ENCODE data around the gene PRDX2. TPM values are rescaled to one million over a fixed set of nuclear protein-coding genes. Genes with fewer than 3 reads are reported as not detected.

Gene PRDX2
- total RNA-seq, 1 donor = 155 TPM

DNA sequence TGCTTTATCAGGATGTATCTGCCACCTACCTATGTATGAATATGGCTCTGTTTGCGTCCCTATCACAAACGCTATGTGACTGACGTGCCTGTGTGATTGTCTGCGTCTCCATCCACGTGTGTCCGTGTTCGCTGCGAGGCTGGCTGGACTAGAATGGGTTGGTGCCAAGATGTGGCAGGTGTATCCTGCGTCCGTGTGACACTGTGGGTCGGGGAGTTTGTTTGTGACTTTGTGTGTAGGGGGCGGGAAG, 19.5 kb downstream of the PRDX2 start:
- Histone ChIP-seq H3K4me2 (ENCODE audit: insufficient read depth, low read length) (peak overlapping the region; percentile 73), H3K4me3 (ENCODE audit: insufficient read depth, low read length) (peak overlapping the region; percentile 72), H4K20me1 (ENCODE audit: insufficient read depth, low read length) (no peaks in the 10 kb centered on the region), H3K9me3 (ENCODE audit: low read depth, low read length) (no peaks in the 10 kb centered on the region), H3K27ac (ENCODE audit: low read depth, low read length) (peak overlapping the region; percentile 78), H3K79me2 (ENCODE audit: insufficient read depth, low read length) (no peaks in the 10 kb centered on the region), H3K4me1 (ENCODE audit: insufficient read depth, low read length) (peaks cover 33% of the 10 kb centered on the region), H2AFZ (ENCODE audit: low read length) (peak overlapping the region; percentile 52), H3K27me3 (ENCODE audit: insufficient read depth, low read length) (no peaks in the 10 kb centered on the region), H3K36me3 (ENCODE audit: insufficient read depth, low read length) (no peaks in the 10 kb centered on the region)
- peak; percentile 74 for DNase-seq (ENCODE audit: insufficient read length, low spot score, missing footprints)
- TF ChIP-seq, protein P1, sequence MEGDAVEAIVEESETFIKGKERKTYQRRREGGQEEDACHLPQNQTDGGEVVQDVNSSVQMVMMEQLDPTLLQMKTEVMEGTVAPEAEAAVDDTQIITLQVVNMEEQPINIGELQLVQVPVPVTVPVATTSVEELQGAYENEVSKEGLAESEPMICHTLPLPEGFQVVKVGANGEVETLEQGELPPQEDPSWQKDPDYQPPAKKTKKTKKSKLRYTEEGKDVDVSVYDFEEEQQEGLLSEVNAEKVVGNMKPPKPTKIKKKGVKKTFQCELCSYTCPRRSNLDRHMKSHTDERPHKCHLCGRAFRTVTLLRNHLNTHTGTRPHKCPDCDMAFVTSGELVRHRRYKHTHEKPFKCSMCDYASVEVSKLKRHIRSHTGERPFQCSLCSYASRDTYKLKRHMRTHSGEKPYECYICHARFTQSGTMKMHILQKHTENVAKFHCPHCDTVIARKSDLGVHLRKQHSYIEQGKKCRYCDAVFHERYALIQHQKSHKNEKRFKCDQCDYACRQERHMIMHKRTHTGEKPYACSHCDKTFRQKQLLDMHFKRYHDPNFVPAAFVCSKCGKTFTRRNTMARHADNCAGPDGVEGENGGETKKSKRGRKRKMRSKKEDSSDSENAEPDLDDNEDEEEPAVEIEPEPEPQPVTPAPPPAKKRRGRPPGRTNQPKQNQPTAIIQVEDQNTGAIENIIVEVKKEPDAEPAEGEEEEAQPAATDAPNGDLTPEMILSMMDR (IDR thresholded peaks at IDR 0.05; ENCODE audit: extremely low read depth, low read depth, low read length) = no peak

DNA sequence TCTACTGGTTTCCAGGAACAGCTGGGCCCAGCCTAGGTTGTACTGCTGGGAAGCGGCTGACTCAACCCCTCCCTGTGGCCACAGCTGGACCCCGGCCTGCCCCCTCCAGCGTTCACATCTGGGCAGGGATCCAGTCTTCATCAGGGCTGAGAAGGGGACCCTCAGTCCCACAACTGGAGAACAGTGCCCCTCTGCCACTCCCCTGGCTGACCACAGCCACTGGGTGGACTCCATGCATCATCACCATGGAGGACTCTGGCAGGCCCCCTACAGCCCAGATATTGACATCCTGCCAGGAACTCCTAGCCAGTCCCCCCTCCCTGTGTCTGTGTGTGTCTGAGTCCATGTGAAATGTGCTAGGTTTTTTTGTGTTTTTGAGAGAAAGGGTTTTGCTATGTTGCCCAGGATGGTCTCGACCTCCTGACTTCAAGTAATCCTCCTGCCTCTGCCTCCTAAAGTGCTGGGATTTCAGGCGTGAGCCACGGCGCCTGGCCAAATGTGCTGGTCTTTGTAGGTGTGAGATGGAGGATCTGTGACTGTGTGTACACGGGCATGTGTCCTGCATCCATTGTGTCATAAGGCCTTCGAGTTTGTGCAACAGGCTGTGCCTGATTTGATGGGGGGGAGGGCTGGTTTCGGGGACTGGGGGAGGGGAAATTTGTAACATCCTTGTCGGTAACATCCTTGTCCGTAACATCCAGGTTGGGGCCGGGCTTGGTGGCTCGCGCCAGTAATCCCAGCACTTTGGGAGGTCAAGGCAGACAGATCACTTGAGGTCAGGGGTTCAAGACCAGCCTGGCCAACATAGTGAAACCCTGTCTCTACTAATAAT, 22.2 kb downstream of the PRDX2 start:
- Histone ChIP-seq H3K4me1 (ENCODE audit: insufficient read depth, low read length) (peaks cover 38% of the 10 kb centered on the region), H3K79me2 (ENCODE audit: insufficient read depth, low read length) (no peaks in the 10 kb centered on the region), H4K20me1 (ENCODE audit: insufficient read depth, low read length) (no peaks in the 10 kb centered on the region), H3K27ac (ENCODE audit: low read depth, low read length) (peak overlapping the region; percentile 98), H3K9me3 (ENCODE audit: low read depth, low read length) (no peaks in the 10 kb centered on the region), H3K4me3 (ENCODE audit: insufficient read depth, low read length) (peak overlapping the region; percentile 84), H2AFZ (ENCODE audit: low read length) (peak overlapping the region; percentile 83), H3K36me3 (ENCODE audit: insufficient read depth, low read length) (no peaks in the 10 kb centered on the region), H3K27me3 (ENCODE audit: insufficient read depth, low read length) (no peaks in the 10 kb centered on the region), H3K4me2 (ENCODE audit: insufficient read depth, low read length) (peak overlapping the region; percentile 100)
- TF ChIP-seq, protein P1 (IDR thresholded peaks at IDR 0.05; ENCODE audit: extremely low read depth, low read depth, low read length) = no peak
- peak; percentile 97 for DNase-seq (ENCODE audit: insufficient read length, low spot score, missing footprints)

DNA sequence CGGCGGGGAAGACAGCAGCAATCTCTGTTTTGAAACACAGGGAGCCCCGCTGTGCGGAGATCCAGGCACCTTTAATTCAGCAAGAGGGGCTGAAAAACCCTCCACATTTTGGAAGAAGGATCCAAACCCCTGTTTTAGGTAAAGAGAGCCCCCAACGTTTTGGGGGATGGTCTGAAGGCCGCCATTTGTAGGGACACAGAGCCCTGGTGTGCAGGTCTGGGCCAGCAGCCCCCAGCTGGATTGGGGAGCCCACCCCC, 22.8 kb downstream of the PRDX2 start:
- Histone ChIP-seq H2AFZ (ENCODE audit: low read length) (peak overlapping the region; percentile 83), H3K4me3 (ENCODE audit: insufficient read depth, low read length) (peak overlapping the region; percentile 84), H3K9me3 (ENCODE audit: low read depth, low read length) (no peaks in the 10 kb centered on the region), H3K4me2 (ENCODE audit: insufficient read depth, low read length) (peak overlapping the region; percentile 100), H3K27ac (ENCODE audit: low read depth, low read length) (peak overlapping the region; percentile 98), H3K36me3 (ENCODE audit: insufficient read depth, low read length) (no peaks in the 10 kb centered on the region), H3K4me1 (ENCODE audit: insufficient read depth, low read length) (peaks cover 41% of the 10 kb centered on the region), H3K27me3 (ENCODE audit: insufficient read depth, low read length) (no peaks in the 10 kb centered on the region), H4K20me1 (ENCODE audit: insufficient read depth, low read length) (no peaks in the 10 kb centered on the region), H3K79me2 (ENCODE audit: insufficient read depth, low read length) (no peaks in the 10 kb centered on the region)
- TF ChIP-seq, protein P1 (IDR thresholded peaks at IDR 0.05; ENCODE audit: extremely low read depth, low read depth, low read length) = no peak
- no peak for DNase-seq (ENCODE audit: insufficient read length, low spot score, missing footprints)

DNA sequence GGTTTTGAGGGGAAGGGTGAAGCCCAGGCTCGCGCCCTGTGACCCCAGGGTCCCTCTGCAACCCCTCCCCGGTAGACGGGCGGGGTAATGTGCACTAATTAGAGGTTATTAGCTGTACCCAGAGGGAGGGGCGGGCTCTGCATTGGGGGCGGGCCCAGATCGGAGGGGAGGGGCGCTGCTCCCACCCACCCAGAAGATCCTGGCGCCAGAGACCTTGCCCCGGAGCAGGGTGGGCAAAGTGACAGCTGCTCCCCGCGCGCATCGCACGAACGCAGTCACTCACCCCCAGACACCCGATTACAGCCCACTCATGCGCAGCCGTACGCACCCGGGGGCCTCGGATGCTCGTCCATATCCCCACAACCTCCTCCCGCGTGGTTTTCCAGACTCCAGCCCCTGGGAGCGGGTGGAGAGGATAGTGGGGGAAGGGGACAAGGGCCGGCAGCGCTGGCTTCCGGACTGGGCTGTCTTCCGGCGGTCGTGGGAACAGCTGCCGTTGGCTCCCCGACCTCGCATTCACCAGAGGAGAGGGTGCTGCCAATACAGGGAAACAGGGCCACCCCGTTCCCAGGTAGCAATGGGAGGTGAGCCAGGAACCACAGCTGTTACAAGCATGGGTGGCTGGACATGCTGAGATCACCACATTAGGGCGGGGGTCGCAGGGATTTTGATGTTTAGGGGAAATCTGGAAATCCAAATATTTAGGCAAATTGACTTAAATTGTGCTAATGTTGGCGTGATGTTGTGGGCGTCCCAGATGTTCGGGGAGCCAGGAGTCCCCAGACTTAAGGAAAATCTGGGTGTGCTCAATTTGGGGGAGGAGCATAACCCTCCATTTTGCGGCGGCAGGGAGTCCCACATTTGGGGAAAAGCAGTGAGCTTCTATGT, 23.3 kb downstream of the PRDX2 start:
- Histone ChIP-seq H3K27ac (ENCODE audit: low read depth, low read length) (peak overlapping the region; percentile 98), H3K4me1 (ENCODE audit: insufficient read depth, low read length) (peaks cover 42% of the 10 kb centered on the region), H3K27me3 (ENCODE audit: insufficient read depth, low read length) (no peaks in the 10 kb centered on the region), H3K4me3 (ENCODE audit: insufficient read depth, low read length) (peak overlapping the region; percentile 84), H3K4me2 (ENCODE audit: insufficient read depth, low read length) (peak overlapping the region; percentile 100), H4K20me1 (ENCODE audit: insufficient read depth, low read length) (no peaks in the 10 kb centered on the region), H3K36me3 (ENCODE audit: insufficient read depth, low read length) (no peaks in the 10 kb centered on the region), H3K9me3 (ENCODE audit: low read depth, low read length) (no peaks in the 10 kb centered on the region), H2AFZ (ENCODE audit: low read length) (peak overlapping the region; percentile 86), H3K79me2 (ENCODE audit: insufficient read depth, low read length) (no peaks in the 10 kb centered on the region)
- peak; percentile 98 for DNase-seq (ENCODE audit: insufficient read length, low spot score, missing footprints)
- TF ChIP-seq, protein P1 (IDR thresholded peaks at IDR 0.05; ENCODE audit: extremely low read depth, low read depth, low read length) = no peak
